GM23248 (cell line): ENCODE results near the gene KIF25. TPM values are rescaled to one million over a fixed set of nuclear protein-coding genes. Genes with fewer than 3 reads are reported as not detected.

Experiments
- DNase-seq: peaks from one replicate; pipeline ENCODE4 v3.0.0-alpha.2; 2015
- H2AFZ ChIP-seq: fragments of 200-600 bp; sonication (generic); 2 replicates; pipeline ENCODE4 v1.6.1; 2016; ENCODE audit warnings: antibody characterized with exemption
- H3F3A ChIP-seq: fragments of 200-600 bp; sonication (generic); 2 replicates; pipeline ENCODE4 v1.6.1; 2016; ENCODE audit warnings: mild to moderate bottlenecking, antibody characterized with exemption, mixed run types; ENCODE audit not compliant: insufficient read depth
- H3K27ac ChIP-seq: fragments of 200-600 bp; sonication (generic); 2 replicates; pipeline ENCODE4 v1.5.1; 2016; ENCODE audit warnings: mild to moderate bottlenecking
- H3K27me3 ChIP-seq: fragments of 200-600 bp; sonication (generic); replicated peaks from 2 replicates; pipeline ENCODE4 v1.6.1; 2016; ENCODE audit warnings: mild to moderate bottlenecking; ENCODE audit not compliant: insufficient read depth
- H3K36me3 ChIP-seq: fragments of 200-600 bp; sonication (generic); 2 replicates; pipeline ENCODE4 v1.6.1; 2016; ENCODE audit warnings: low read depth, mild to moderate bottlenecking
- H3K4me1 ChIP-seq: fragments of 200-600 bp; sonication (generic); 2 replicates; pipeline ENCODE4 v1.6.1; 2016; ENCODE audit warnings: mild to moderate bottlenecking; ENCODE audit not compliant: insufficient read depth
- H3K4me2 ChIP-seq: fragments of 200-600 bp; sonication (generic); one replicate; pipeline ENCODE4 v1.6.1; 2016; ENCODE audit warnings: mild to moderate bottlenecking; ENCODE audit not compliant: unreplicated experiment
- H3K4me3 ChIP-seq: fragments of 200-600 bp; sonication (generic); 2 replicates; pipeline ENCODE4 v1.5.1; 2016; ENCODE audit warnings: mild to moderate bottlenecking
- H3K79me2 ChIP-seq: fragments of 200-600 bp; sonication (generic); 2 replicates; pipeline ENCODE4 v1.6.1; 2016; ENCODE audit warnings: mild to moderate bottlenecking; ENCODE audit not compliant: insufficient read depth
- H3K9ac ChIP-seq: fragments of 200-600 bp; sonication (generic); 2 replicates; pipeline ENCODE4 v1.6.1; 2016; ENCODE audit warnings: mild to moderate bottlenecking
- H3K9me2 ChIP-seq: fragments of 200-600 bp; sonication (generic); 2 replicates; pipeline ENCODE4 v1.6.1; 2016; ENCODE audit warnings: mixed run types, mild to moderate bottlenecking, moderate library complexity; ENCODE audit not compliant: insufficient read depth
- H3K9me3 ChIP-seq: fragments of 200-600 bp; sonication (generic); one replicate; pipeline ENCODE4 v1.6.1; 2017; ENCODE audit warnings: low read depth
- H4K20me1 ChIP-seq: fragments of 200-600 bp; sonication (generic); 2 replicates; pipeline ENCODE4 v1.6.0; 2016; ENCODE audit not compliant: insufficient read depth
- EZH2 ChIP-seq: fragments of 200-600 bp; sonication (generic); IDR thresholded peaks from 2 replicates; pipeline ENCODE4 v1.6.1; 2018; ENCODE audit warnings: antibody characterized with exemption, mild to moderate bottlenecking; ENCODE audit not compliant: insufficient read depth, poor library complexity, severe bottlenecking
- EZH2phosphoT487 ChIP-seq: fragments of 200-600 bp; sonication (generic); IDR thresholded peaks from 2 replicates; pipeline ENCODE4 v1.6.1; 2018; ENCODE audit warnings: antibody characterized with exemption, moderate library complexity, mild to moderate bottlenecking, low read depth; ENCODE audit not compliant: insufficient read depth
- WGBS, 2 experiments: methylation state at CpG; one replicate each; pipeline ENCODE4 v1.1.6; 2015 to 2017; ENCODE audit warnings: low lambda C conversion rate in 2 of 2, low coverage in 1 of 2; ENCODE audit errors: missing lambda C conversion rate in 2 of 2; 5-methylcytosine and 5-hydroxymethylcytosine counted together
- in situ Hi-C: fragments of 300-500 bp; cut with MboI; formaldehyde crosslinking; loops from 2 replicates; pipeline ENCODE4 v1.15.0; 2020
- polyA plus RNA-seq: library from polyadenylated mRNA; unstranded; fragments of >200 nt; fragmentation: Nextera tagmentation; extraction: Ambion mirVana; gene quantifications from 2 replicates; pipeline ENCODE4 v1.2.1, GENCODE V29; 2016
- total RNA-seq: library from RNA; depleted of rRNA; stranded (reverse); fragments of >200 nt; shearing (Covaris generic); gene quantifications from 2 replicates; pipeline ENCODE4 v1.2.3, GENCODE V29; 2014

Gene KIF25
- total and polyA plus RNA-seq, 2 experiments from 2014 or later: not detected

- 82 to 86% methylated on average over 18 of the region's 18 CpGs for WGBS, 2 experiments
- H3K27ac ChIP-seq: no peak overlapping the region
- no peak overlapping the region for H2AFZ ChIP-seq
- no peaks in the 10 kb centered on the region for H3K9me2 ChIP-seq
- no peak for TF ChIP-seq EZH2phosphoT487
- no peak for TF ChIP-seq EZH2
- H3K9me3 ChIP-seq: no peaks in the 10 kb centered on the region
- DNase-seq: no peak
- no peak overlapping the region for H3K4me3 ChIP-seq
- H3K4me1 ChIP-seq: no peaks in the 10 kb centered on the region
- H3K27me3 ChIP-seq: no peaks in the 10 kb centered on the region
- H3F3A ChIP-seq: no peaks in the 10 kb centered on the region
- in situ Hi-C loops: no loop called here
- no peaks in the 10 kb centered on the region for H4K20me1 ChIP-seq
- no peaks in the 10 kb centered on the region for H3K79me2 ChIP-seq
- no peaks in the 10 kb centered on the region for H3K36me3 ChIP-seq
- no peak overlapping the region for H3K9ac ChIP-seq
- no peak overlapping the region for H3K4me2 ChIP-seq
These were observed 27.6 kb downstream of the KIF25 start for GRCh38 chr6:168024951-168025510.

- Histone ChIP-seq H3F3A (no peaks in the 10 kb centered on the region), H3K4me1 (no peaks in the 10 kb centered on the region), H3K27me3 (no peaks in the 10 kb centered on the region), H3K9ac (no peak overlapping the region), H3K9me2 (no peaks in the 10 kb centered on the region), H3K27ac (no peak overlapping the region), H3K4me3 (no peak overlapping the region), H3K4me2 (no peak overlapping the region), H3K79me2 (no peaks in the 10 kb centered on the region), H3K36me3 (no peaks in the 10 kb centered on the region), H4K20me1 (no peaks in the 10 kb centered on the region), H3K9me3 (no peaks in the 10 kb centered on the region), H2AFZ (no peak overlapping the region)
- DNase-seq: no peak
- in situ Hi-C loops: no loop called here
- TF ChIP-seq EZH2: no peak
- no peak for TF ChIP-seq EZH2phosphoT487
- 74 to 77% methylated on average over 20 of the region's 20 CpGs for WGBS, 2 experiments
These were observed 28.6 kb downstream of the KIF25 start for GRCh38 chr6:168025831-168026710.

GRCh38 chr6:168026925-168027324 is 29.5 kb downstream of the KIF25 start:
- in situ Hi-C loops: no loop called here
- 75 to 82% methylated on average over 9 of the region's 9 CpGs for WGBS, 2 experiments
- H2AFZ ChIP-seq: no peak overlapping the region
- H3K9me3 ChIP-seq: no peaks in the 10 kb centered on the region
- peaks cover 8% of the 10 kb centered on the region for H3K4me1 ChIP-seq
- no peaks in the 10 kb centered on the region for H3K79me2 ChIP-seq
- H3F3A ChIP-seq: peaks cover 8% of the 10 kb centered on the region
- H3K27ac ChIP-seq: no peak overlapping the region
- TF ChIP-seq EZH2phosphoT487: no peak
- TF ChIP-seq EZH2: no peak
- H3K27me3 ChIP-seq: no peaks in the 10 kb centered on the region
- no peaks in the 10 kb centered on the region for H4K20me1 ChIP-seq
- H3K9ac ChIP-seq: no peak overlapping the region
- H3K4me3 ChIP-seq: no peak overlapping the region
- no peaks in the 10 kb centered on the region for H3K36me3 ChIP-seq
- no peaks in the 10 kb centered on the region for H3K9me2 ChIP-seq
- no peak overlapping the region for H3K4me2 ChIP-seq
- no peak for DNase-seq

- H4K20me1 ChIP-seq: no peaks in the 10 kb centered on the region
- WGBS, 2 experiments: 92% methylated on average over 16 of the region's 16 CpGs
- H3K9me3 ChIP-seq: no peaks in the 10 kb centered on the region
- no peak for DNase-seq
- H3K4me2 ChIP-seq: no peak overlapping the region
- no peaks in the 10 kb centered on the region for H3K27me3 ChIP-seq
- peaks cover 14% of the 10 kb centered on the region for H3K4me1 ChIP-seq
- H3K27ac ChIP-seq: no peak overlapping the region
- H3K36me3 ChIP-seq: no peaks in the 10 kb centered on the region
- TF ChIP-seq EZH2 (no peak), EZH2phosphoT487 (no peak)
- H3F3A ChIP-seq: peaks cover 14% of the 10 kb centered on the region
- H3K9ac ChIP-seq: no peak overlapping the region
- no peak overlapping the region for H3K4me3 ChIP-seq
- in situ Hi-C loops: no loop called here
- no peaks in the 10 kb centered on the region for H3K9me2 ChIP-seq
- no peaks in the 10 kb centered on the region for H3K79me2 ChIP-seq
- H2AFZ ChIP-seq: no peak overlapping the region
These were observed 30.1 kb downstream of the KIF25 start for GRCh38 chr6:168027521-168027920.

GRCh38 chr6:168028181-168028580 is 30.7 kb downstream of the KIF25 start:
- Histone ChIP-seq H2AFZ (no peak overlapping the region), H4K20me1 (no peaks in the 10 kb centered on the region), H3K9ac (no peak overlapping the region), H3K27me3 (no peaks in the 10 kb centered on the region), H3K9me3 (no peaks in the 10 kb centered on the region), H3K4me3 (no peak overlapping the region), H3K79me2 (no peaks in the 10 kb centered on the region), H3K27ac (no peak overlapping the region), H3K4me2 (no peak overlapping the region), H3F3A (peaks cover 20% of the 10 kb centered on the region), H3K9me2 (no peaks in the 10 kb centered on the region), H3K4me1 (peaks cover 19% of the 10 kb centered on the region), H3K36me3 (no peaks in the 10 kb centered on the region)
- 92 to 93% methylated on average over 9 of the region's 9 CpGs for WGBS, 2 experiments
- DNase-seq: no peak
- TF ChIP-seq EZH2phosphoT487 (no peak), EZH2 (no peak)
- in situ Hi-C loops: no loop called here
